Endothelial cell (in vitro differentiated cells): Measurements from ENCODE around the gene SLC22A17. TPM values are rescaled to one million over a fixed set of nuclear protein-coding genes. Genes with fewer than 3 reads are reported as not detected.

Experiments
- DNase-seq: peaks from one replicate; pipeline ENCODE4 v3.0.0; 2021; ENCODE audit warnings: low spot score
- H3K27ac Mint-ChIP-seq: one replicate; pipeline ENCODE4 v1.8.0; 2021; ENCODE audit warnings: mixed read lengths, inconsistent platforms; ENCODE audit not compliant: unreplicated experiment
- H3K27me3 Mint-ChIP-seq: one replicate; pipeline ENCODE4 v1.8.0; 2021; ENCODE audit warnings: mild to moderate bottlenecking, moderate library complexity, mixed read lengths, inconsistent platforms; ENCODE audit not compliant: unreplicated experiment
- H3K36me3 Mint-ChIP-seq: one replicate; pipeline ENCODE4 v1.8.0; 2021; ENCODE audit warnings: mild to moderate bottlenecking, low read depth, mixed read lengths, inconsistent platforms; ENCODE audit not compliant: unreplicated experiment
- H3K4me1 Mint-ChIP-seq: one replicate; pipeline ENCODE4 v1.8.0; 2021; ENCODE audit warnings: mild to moderate bottlenecking, mixed read lengths, inconsistent platforms; ENCODE audit not compliant: unreplicated experiment
- H3K4me3 Mint-ChIP-seq: one replicate; pipeline ENCODE4 v1.8.0; 2021; ENCODE audit warnings: mild to moderate bottlenecking, mixed read lengths, inconsistent platforms; ENCODE audit not compliant: unreplicated experiment
- H3K9me3 Mint-ChIP-seq: one replicate; pipeline ENCODE4 v1.8.0; 2021; ENCODE audit warnings: mixed read lengths, inconsistent platforms; ENCODE audit not compliant: unreplicated experiment
- CTCF ChIP-seq: fragments of 200-600 bp; sonication (generic); IDR thresholded peaks from one replicate; pipeline ENCODE4 v1.5.0; 2021; ENCODE audit warnings: antibody characterized with exemption; ENCODE audit not compliant: unreplicated experiment
- total RNA-seq: library from RNA; stranded (reverse); fragmentation: NEBNext Ultra II Directional; extraction: Animal tissue kit (Norgen Biotek cat#: 25700); gene quantifications from one replicate; pipeline ENCODE4 v1.2.1, GENCODE V29; 2021; ENCODE audit not compliant: unreplicated experiment

The SLC22A17 gene
- total RNA-seq, 1 donor from 2014 or later, result 35.3 TPM

GRCh38 chr14:23349156-23349845 lies 3.4 kb downstream of the SLC22A17 start:
- H3K4me3 Mint-ChIP-seq, result no peak overlapping the region
- H3K36me3 Mint-ChIP-seq, result peaks cover 31% of the 10 kb centered on the region

DNA sequence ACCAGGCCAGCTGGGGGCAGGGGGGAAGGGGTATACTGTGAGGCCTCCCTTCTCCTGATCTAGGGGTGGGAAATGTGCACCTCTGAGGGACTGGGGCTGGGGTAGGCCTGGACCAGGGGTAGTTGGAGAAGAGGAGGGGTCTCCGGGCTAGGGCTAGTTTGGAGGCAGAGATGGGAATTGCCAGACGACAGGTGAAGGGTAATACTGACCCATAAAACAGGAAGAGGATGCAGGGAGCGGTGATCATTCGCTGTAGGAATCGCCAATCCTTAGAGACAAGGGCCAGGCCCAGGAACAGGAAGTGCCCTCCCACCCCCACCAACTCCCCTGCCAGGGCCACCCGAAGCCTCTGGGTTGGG lies 4.4 kb downstream of the SLC22A17 start:
- no peak for DNase-seq
- TF ChIP-seq CTCF, result no peak
- Mint-ChIP-seq H3K27me3 (peaks cover 15% of the 10 kb centered on the region), H3K36me3 (peaks cover 26% of the 10 kb centered on the region), H3K27ac (no peak overlapping the region), H3K4me1 (peaks cover 12% of the 10 kb centered on the region), H3K4me3 (no peak overlapping the region), H3K9me3 (no peaks in the 10 kb centered on the region)

More at GRCh38 chr14:23349156-23349845, 3.4 kb downstream of the SLC22A17 start:
- no peak for TF ChIP-seq CTCF
- Mint-ChIP-seq H3K27me3 (peaks cover 21% of the 10 kb centered on the region), H3K9me3 (no peaks in the 10 kb centered on the region), H3K27ac (no peak overlapping the region), H3K4me1 (peaks cover 16% of the 10 kb centered on the region)
- no peak for DNase-seq

GRCh38 chr14:23347406-23348296 lies 5.0 kb downstream of the SLC22A17 start:
- peaks cover 15% of the 10 kb centered on the region for H3K27me3 Mint-ChIP-seq
- TF ChIP-seq CTCF, result no peak
- H3K9me3 Mint-ChIP-seq, result no peaks in the 10 kb centered on the region
- peaks cover 7% of the 10 kb centered on the region for H3K4me1 Mint-ChIP-seq
- H3K27ac Mint-ChIP-seq, result no peak overlapping the region
- DNase-seq, result no peak
- peaks cover 21% of the 10 kb centered on the region for H3K36me3 Mint-ChIP-seq
- no peak overlapping the region for H3K4me3 Mint-ChIP-seq

DNA sequence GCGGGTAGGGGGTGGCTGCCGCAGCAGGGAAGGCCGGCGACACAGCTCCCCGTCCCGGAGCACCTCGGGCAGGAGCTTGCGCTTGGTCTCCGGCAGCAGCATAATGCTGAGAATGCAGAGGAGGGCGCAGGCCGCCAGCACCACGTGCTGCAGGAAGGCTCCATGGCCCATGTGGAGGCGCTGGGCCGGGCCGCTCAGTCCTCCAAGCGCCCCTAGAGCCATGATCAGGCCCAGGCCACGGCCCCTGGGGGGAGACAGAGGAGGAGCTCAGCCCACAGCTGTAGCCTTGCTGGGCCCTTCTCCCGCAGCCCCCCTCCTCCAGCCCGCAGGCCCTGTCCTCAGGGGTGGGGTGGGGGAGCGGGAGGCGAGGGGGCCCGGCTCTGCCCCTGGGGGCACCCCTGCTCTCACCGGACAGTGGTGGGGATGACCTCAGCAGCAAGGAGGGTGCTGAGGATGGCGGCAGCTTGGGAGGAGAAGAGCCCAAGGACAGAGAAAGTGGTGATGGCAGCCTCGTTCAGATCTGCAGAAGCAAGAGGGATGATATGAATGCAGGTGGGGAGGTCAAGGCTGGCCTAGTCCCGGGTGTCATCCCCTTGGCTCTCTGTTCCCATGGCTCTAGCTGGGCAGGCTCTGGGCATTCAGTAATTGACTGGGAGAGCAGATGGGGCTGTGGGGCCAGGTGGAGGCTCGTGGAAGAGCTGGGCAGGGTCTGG lies 5.8 kb downstream of the SLC22A17 start:
- no peak for DNase-seq
- no peak for TF ChIP-seq CTCF
- Mint-ChIP-seq H3K4me1 (peaks cover 7% of the 10 kb centered on the region), H3K9me3 (no peaks in the 10 kb centered on the region), H3K27me3 (peaks cover 15% of the 10 kb centered on the region), H3K36me3 (peaks cover 21% of the 10 kb centered on the region), H3K4me3 (no peak overlapping the region), H3K27ac (no peak overlapping the region)
